Endothelial cell of umbilical vein (primary cell): ENCODE measurements around the gene ADAMTS6. TPM values are rescaled to one million over a fixed set of nuclear protein-coding genes. Genes with fewer than 3 reads are reported as not detected.

ENCODE experiments used
- BruUV-seq: library from RNA; stranded (reverse); fragments of 400-500 nt; replicated peaks from 2 replicates; lab custom pipeline; 2021; lab: Mats Ljungman, UMichigan
- CTCF ChIA-PET: fragments of 300-600, 350-600 bp; sonication (Branson Sonifier 250); formaldehyde crosslinking; loops from one replicate; lab custom pipeline; 2021; ENCODE audit warnings: antibody characterized with exemption, inconsistent platforms; lab: Charles Lee
- POLR2A ChIA-PET: fragments of 300-600, 350-600 bp; sonication (Branson Sonifier 250); formaldehyde crosslinking; loops from one replicate; lab custom pipeline; 2021; ENCODE audit warnings: antibody characterized with exemption, inconsistent platforms; lab: Charles Lee
- DNase-seq: peaks from one replicate; pipeline ENCODE4 v3.0.0-alpha.2; 2011; ENCODE audit warnings: low read depth, low spot score
- FAIRE-seq: peaks from 2 replicates; lab custom pipeline; 2011; peaks lifted over from hg19 to GRCh38; lab: Jason Lieb, UNC
- H2AFZ ChIP-seq: 2 replicates; pipeline ENCODE4 v1.6.0; 2012; ENCODE audit warnings: low read depth, low read length, control low read depth, inconsistent platforms
- H3K27ac ChIP-seq: 2 replicates; pipeline ENCODE4 v1.5.1; 2011; ENCODE audit warnings: low read depth, mild to moderate bottlenecking, control low read depth, low read length, moderate library complexity; ENCODE audit not compliant: insufficient read depth
- H3K27me3 ChIP-seq, 2 experiments: 2 replicates each; pipeline versions ENCODE4 v1.6.0 to v1.6.1; 2011; ENCODE audit warnings: low read length in 2 of 2, mixed read lengths in 1 of 2; ENCODE audit not compliant: control insufficient read depth in 2 of 2, insufficient read depth in 2 of 2
- H3K36me3 ChIP-seq, 2 experiments: 2 replicates in 1 of 2; 3 replicates in 1 of 2; pipeline ENCODE4 v1.5.1; 2011; ENCODE audit warnings: low read length in 2 of 2, mild to moderate bottlenecking in 1 of 2, moderate library complexity in 1 of 2; ENCODE audit not compliant: control insufficient read depth in 2 of 2, insufficient read depth in 2 of 2; ENCODE audit errors: extremely low read depth in 1 of 2
- H3K4me1 ChIP-seq: 3 replicates; pipeline ENCODE4 v1.5.1; 2011; ENCODE audit warnings: mild to moderate bottlenecking, low read length; ENCODE audit not compliant: control insufficient read depth, insufficient read depth; ENCODE audit errors: extremely low read depth
- H3K4me2 ChIP-seq: 2 replicates; pipeline ENCODE4 v1.6.1; 2011; ENCODE audit warnings: low read length, control low read depth, mixed read lengths; ENCODE audit not compliant: insufficient read depth
- H3K4me3 ChIP-seq, 3 experiments: fragments of 200-600 bp in 1 of 3; sonication (generic), shearing (Covaris generic) in 1 of 3; replicated peaks in 1 of 3; 2 replicates each; pipeline ENCODE4 v1.5.1; 2011 to 2016; ENCODE audit warnings: control low read depth in 3 of 3, low read length in 3 of 3, mild to moderate bottlenecking in 2 of 3, inconsistent platforms in 1 of 3, low read depth in 1 of 3, moderate library complexity in 1 of 3; ENCODE audit not compliant: insufficient read depth in 1 of 3
- H3K79me2 ChIP-seq: 2 replicates; pipeline ENCODE4 v1.6.0; 2012; ENCODE audit warnings: low read length, inconsistent platforms; ENCODE audit not compliant: control insufficient read depth, insufficient read depth
- H3K9ac ChIP-seq: replicated peaks from 2 replicates; pipeline ENCODE3; 2011; ENCODE audit warnings: low read length, control low read depth; ENCODE audit not compliant: insufficient read depth; ENCODE audit errors: extremely low read depth
- H3K9me1 ChIP-seq: replicated peaks from 3 replicates; pipeline ENCODE4 v1.6.0; 2011; ENCODE audit warnings: mild to moderate bottlenecking, low read length; ENCODE audit not compliant: control insufficient read depth, insufficient read depth; ENCODE audit errors: extremely low read depth
- H3K9me3 ChIP-seq: replicated peaks from 2 replicates; pipeline ENCODE4 v1.5.1; 2012; ENCODE audit warnings: low read length, inconsistent platforms; ENCODE audit not compliant: control insufficient read depth, insufficient read depth
- H4K20me1 ChIP-seq: replicated peaks from 2 replicates; pipeline ENCODE3; 2011; ENCODE audit warnings: mild to moderate bottlenecking, low read length; ENCODE audit not compliant: control insufficient read depth, insufficient read depth; ENCODE audit errors: extremely low read depth
- CTCF ChIP-seq, 2 donors: IDR thresholded peaks; 1 replicate in 1 of 2; 2 replicates in 1 of 2; pipeline ENCODE4 v1.5.1; 2011; ENCODE audit warnings: low read length in 2 of 2, mild to moderate bottlenecking in 2 of 2, moderate library complexity in 2 of 2, control low read depth in 1 of 2, inconsistent platforms in 1 of 2, low read depth in 1 of 2; ENCODE audit not compliant: insufficient read depth in 1 of 2; ENCODE audit errors: extremely low read depth in 1 of 2
- EZH2 ChIP-seq: IDR thresholded peaks from 2 replicates; pipeline ENCODE4 v1.6.1; 2012; ENCODE audit warnings: borderline replicate concordance, low read depth, mild to moderate bottlenecking, moderate library complexity, low read length, inconsistent platforms; ENCODE audit not compliant: severe bottlenecking
- FOS ChIP-seq: IDR thresholded peaks from 2 replicates; pipeline ENCODE4 v1.6.1; 2011; ENCODE audit warnings: mild to moderate bottlenecking, low read length, moderate library complexity, borderline replicate concordance; ENCODE audit not compliant: insufficient read depth
- GATA2 ChIP-seq: IDR thresholded peaks from 2 replicates; pipeline ENCODE4 v1.7.0; 2011; ENCODE audit warnings: low read depth, mild to moderate bottlenecking, moderate library complexity, mixed read lengths, low read length; ENCODE audit not compliant: insufficient read length, insufficient read depth
- JUN ChIP-seq: IDR thresholded peaks from 2 replicates; pipeline ENCODE4 v1.6.1; 2011; ENCODE audit warnings: borderline replicate concordance, low read depth; ENCODE audit not compliant: insufficient read length, insufficient read depth
- MAX ChIP-seq: IDR thresholded peaks from 2 replicates; pipeline ENCODE4 v1.6.1; 2011; ENCODE audit not compliant: insufficient read depth, insufficient read length
- MYC ChIP-seq: IDR thresholded peaks from one replicate; pipeline ENCODE4 v1.6.1; 2011; ENCODE audit warnings: mild to moderate bottlenecking, low read depth, low read length
- POLR2A ChIP-seq: IDR thresholded peaks from 2 replicates; pipeline ENCODE4 v1.6.1; 2012; ENCODE audit warnings: low read depth, mild to moderate bottlenecking, control low read depth, low read length
- POLR2AphosphoS5 ChIP-seq: IDR thresholded peaks from 2 replicates; pipeline ENCODE4 v1.6.1; 2012; ENCODE audit warnings: low read depth, mild to moderate bottlenecking, control low read depth, low read length, moderate library complexity; ENCODE audit not compliant: insufficient read depth
- dilution Hi-C: fragments of 300-500 bp; cut with MboI; formaldehyde crosslinking; loops from one replicate; pipeline ENCODE4 v1.15.0; 2019; ENCODE audit warnings: low sequenced_read_pairs; ENCODE audit not compliant: extremely low pct_ligation_motif_present
- intact Hi-C: fragments of 100-400 bp; cut with micrococcal nuclease; formaldehyde crosslinking; loops from one replicate; pipeline ENCODE4 v1.10.0; 2022
- polyA plus RNA-seq, 4 experiments: library from polyadenylated mRNA; depleted of rRNA in 3 of 4; stranded (reverse) in 3 of 4; unstranded in 1 of 4; fragments of >200 nt; gene quantifications; 2 replicates each; pipeline versions ENCODE4 v1.2.1 to v1.2.3, GENCODE V29; 2011 to 2012; ENCODE audit warnings: missing spikeins in 1 of 4
- total RNA-seq: library from RNA; stranded (reverse); gene quantifications from 2 replicates; pipeline ENCODE4 v1.2.3, GENCODE V29; 2021

ADAMTS6 gene
- total and polyA plus RNA-seq, 2 donors (not counting 3 experiments of a cell fraction or from before 2014, with no cell fraction given), result 20.4 to 43.4 TPM

GRCh38 chr5:65173130-65173525 is 308.6 kb downstream of the ADAMTS6 start:
- H4K20me1 ChIP-seq, result no peaks in the 10 kb centered on the region
- no peaks in the 10 kb centered on the region for H3K79me2 ChIP-seq
- peaks cover 0 to 7% of the 10 kb centered on the region in 2 experiments for H3K36me3 ChIP-seq
- ChIA-PET CTCF (no interaction called here), POLR2A (no interaction called here)
- no peak for TF ChIP-seq CTCF (IDR thresholded peaks at IDR 0.05; ENCODE audit: extremely low read depth in 1 of 2, insufficient read depth in 1 of 2, low read depth in 1 of 2, low read length in 2 of 2)
- TF ChIP-seq MYC, result no peak
- no peak for TF ChIP-seq GATA2
- no peak for TF ChIP-seq JUN
- no peak for TF ChIP-seq EZH2
- TF ChIP-seq MAX, result no peak
- TF ChIP-seq FOS, result no peak
- no peak for TF ChIP-seq POLR2AphosphoS5
- TF ChIP-seq POLR2A, result no peak
- H3K4me2 ChIP-seq, result no peak overlapping the region
- no peak for FAIRE-seq
- no peak overlapping the region for H3K9ac ChIP-seq
- dilution Hi-C loops (no loop called here), intact Hi-C loops (no loop called here)
- no peaks in the 10 kb centered on the region for H3K9me3 ChIP-seq
- no peak overlapping the region for H3K4me3 ChIP-seq
- no peak overlapping the region for H3K27ac ChIP-seq
- no TSS peak for BruUV-seq
- H3K27me3 ChIP-seq, result no peaks in the 10 kb centered on the region
- DNase-seq, result no peak
- no peaks in the 10 kb centered on the region for H3K4me1 ChIP-seq
- no peaks in the 10 kb centered on the region for H3K9me1 ChIP-seq
- no peak overlapping the region for H2AFZ ChIP-seq
